NCI-H1436 treated with DMSO at 0.1 percent for 48 hours (cell line): ENCODE measurements around the gene GNB1.

Source experiments
- DNase-seq: peaks from one replicate; lab custom pipeline; 2025; lab: John Stamatoyannopoulos, UW

Gene GNB1

DNA sequence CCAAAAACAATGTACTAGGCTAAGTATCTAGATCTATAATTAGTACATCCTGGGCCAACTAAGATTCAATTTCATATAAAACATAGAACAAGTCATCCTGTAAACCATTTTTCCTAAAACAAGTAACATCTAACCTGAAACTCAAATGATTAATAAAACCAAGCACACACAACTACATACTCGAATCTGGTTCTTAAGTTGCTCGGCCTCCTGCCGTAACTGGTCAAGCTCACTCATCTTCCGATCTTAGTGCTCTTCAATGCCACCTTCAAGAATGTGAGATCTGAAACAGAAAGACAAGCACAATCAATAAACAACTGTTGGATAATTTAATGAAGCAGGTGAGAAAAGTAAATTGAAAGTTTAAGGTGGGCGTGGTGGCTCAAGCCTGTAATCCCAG, 65.7 kb downstream of the GNB1 start:
- DNase-seq: no peak

DNA sequence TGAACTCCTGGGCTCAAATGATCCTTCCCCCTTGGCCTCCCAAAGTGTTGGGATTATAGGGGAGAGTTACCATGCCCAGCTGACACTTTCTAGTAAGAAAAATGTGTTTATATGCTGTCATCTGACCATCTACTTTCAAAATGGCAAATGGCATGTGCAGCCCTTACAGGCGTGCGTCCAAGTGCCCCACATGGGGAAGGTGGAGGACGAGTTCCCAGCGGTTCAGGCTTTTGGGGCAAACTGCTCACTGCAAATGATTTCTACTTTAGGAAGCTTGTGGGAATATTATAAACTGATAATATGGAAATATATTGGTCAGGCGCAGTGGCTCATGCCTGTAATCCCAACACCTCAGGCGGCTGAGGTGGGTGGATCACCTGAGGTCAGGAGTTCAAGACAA, 71.1 kb downstream of the GNB1 start:
- DNase-seq: no peak

DNA sequence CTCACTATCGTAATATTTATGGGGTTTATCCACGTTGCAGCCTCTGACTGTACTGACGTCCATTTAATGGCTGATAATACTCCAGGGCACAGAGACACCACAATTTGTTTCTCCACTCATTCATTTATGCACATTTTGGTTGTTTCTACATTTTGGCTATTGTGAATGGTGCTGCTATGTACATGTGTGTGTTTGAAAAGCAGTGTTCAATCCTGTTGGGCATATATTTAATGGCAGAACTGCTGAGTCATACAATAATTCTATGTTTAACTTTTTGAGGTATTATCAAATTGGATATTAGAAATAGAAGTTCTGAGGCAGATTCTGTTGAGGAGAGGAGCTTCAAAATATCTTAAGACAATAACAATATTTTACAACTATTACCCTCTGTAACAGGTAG, 73.7 kb downstream of the GNB1 start:
- DNase-seq: no peak

DNA sequence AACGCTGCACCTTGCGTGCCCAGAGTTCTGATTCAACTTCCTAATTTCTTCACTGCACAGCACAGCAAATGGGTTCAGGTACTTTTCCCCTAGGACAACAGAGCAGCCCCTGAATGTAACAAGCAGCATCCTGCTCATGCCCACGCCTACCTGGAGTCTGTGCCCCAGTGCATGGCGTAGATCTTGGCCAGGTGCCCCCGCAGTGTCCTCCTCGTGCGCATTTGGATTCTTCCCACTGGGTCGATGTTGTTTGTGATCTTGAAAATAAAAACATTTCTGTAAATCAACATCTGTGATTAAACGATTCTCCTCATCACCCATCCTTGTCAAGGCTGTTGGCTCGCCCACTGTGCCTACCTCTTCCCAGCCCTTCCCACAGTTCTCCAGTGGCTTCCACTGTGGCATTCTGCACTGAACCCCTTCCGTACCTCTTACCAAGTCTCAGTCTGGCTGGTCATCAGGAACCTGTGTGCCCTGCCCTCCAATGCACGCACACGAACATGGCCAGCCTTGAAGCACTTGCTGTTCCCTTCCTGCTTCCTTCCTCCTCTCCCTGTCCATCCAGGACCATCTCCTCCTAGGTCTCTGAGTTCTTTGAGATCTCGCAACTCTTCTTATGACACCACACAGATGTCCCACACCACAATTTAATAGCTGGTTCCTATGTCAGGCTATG, 75.1 kb downstream of the GNB1 start:
- DNase-seq: no peak

DNA sequence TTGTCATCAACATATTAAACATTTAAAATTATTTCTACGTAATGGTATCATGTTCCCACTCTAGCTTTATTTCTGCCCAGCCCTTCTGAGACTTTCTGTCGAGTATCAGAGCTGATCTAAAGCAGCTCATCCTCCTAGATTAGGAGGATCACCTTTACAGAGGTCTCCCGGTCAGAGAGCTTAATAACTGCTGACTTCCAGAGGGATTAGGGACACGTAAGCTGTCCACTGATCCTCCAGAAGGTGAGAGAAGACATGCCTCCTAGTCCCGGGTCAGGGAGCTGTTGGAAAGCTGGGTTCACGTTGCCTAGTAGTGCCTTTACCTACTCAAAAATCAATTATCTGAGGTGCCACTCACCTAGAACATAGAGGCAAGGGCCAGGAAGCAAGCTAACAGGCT, 81.4 kb downstream of the GNB1 start:
- no peak for DNase-seq

DNA sequence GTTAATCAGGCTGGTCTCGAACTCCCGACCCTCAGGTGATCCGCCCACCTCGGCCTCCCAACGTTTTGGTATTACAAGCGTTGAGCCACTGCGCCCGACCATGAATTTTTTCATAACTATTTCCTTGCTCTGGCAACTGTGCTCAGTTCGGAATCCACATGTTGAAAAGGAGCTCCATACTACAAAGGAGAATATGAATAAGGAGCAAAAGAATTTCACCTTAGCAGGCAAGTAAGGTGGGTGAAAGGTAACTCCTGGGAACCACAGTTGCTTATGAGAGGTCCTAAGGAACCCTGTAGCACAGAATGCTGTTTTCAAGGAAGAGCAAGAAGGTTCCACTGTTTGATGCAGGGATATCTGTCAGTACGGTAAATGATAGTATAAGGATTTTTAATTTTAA, 82.7 kb downstream of the GNB1 start:
- DNase-seq: no peak

DNA sequence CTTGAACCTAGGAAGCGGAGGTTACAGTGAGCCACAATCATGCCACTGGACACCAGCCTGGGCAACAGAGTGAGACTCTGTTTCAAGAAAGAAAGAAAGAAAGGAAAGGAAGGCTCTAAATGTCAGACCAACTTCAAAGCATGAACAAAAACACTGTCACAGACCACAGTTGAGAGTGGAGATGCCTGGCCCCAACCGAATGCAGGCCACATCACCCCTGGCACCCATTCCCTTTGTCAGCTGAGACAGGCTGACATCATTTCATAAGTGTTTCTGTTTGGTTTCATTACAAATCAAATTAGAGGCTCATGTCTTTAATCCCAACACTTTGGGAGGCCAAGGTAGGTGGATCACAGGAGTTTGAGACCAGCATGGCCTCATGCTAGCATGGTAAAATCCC, 84.0 kb downstream of the GNB1 start:
- DNase-seq: no peak

DNA sequence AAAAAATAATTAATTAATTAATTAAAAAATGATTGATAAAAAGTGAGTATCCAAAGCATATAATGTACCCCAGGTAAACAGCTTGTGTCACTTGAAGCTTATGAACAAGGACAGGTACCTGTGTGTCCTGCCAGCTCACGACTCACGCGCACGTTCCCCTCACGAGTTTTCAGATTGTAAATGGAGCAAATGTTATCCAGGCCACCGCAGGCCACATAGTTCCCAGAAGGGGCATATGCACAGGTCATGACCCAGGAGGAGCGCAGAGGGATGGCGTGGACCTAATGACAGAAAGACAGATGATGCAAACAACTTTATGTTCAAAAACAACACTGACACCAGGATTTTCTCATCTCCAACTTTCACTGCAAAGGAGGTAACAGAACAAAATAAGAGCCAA, 86.6 kb downstream of the GNB1 start:
- DNase-seq: no peak

DNA sequence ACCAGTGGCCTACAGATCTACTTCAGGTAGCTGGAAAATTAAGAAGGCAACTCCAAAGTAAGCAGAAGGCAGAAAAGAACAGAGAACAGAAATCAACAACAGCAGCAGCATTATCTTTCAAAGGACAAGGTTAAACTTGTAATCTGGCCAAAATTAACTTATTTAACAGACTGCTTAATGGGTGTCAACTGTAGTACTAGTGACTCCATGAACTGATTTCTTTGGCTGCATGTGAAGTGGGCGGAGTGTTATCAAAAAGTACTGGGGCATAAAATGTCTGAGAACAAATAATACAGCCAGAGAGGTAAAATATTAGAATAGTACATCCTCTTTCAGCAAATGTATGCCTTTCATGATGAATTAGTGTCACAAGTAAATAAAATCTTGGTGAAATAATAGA, 88.0 kb downstream of the GNB1 start:
- DNase-seq: no peak

DNA sequence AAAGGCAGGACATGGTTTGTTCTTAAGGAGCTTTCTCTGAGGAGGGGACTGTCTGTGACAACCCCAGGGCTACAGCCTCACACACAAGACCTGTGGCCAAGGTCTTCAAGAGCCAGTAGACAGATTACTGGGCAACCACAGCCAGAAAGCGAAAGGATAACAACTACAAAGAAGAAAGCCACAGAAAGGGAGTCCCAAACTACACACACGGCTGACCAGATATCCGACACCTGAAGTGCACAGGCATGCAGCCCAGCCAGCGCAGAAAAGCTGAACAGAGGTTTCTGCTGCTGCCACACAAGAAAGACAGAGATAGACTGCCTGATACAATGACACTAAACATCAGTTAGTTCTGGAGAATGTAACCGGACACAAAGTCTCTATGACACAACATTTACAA, 91.2 kb downstream of the GNB1 start:
- DNase-seq: no peak

DNA sequence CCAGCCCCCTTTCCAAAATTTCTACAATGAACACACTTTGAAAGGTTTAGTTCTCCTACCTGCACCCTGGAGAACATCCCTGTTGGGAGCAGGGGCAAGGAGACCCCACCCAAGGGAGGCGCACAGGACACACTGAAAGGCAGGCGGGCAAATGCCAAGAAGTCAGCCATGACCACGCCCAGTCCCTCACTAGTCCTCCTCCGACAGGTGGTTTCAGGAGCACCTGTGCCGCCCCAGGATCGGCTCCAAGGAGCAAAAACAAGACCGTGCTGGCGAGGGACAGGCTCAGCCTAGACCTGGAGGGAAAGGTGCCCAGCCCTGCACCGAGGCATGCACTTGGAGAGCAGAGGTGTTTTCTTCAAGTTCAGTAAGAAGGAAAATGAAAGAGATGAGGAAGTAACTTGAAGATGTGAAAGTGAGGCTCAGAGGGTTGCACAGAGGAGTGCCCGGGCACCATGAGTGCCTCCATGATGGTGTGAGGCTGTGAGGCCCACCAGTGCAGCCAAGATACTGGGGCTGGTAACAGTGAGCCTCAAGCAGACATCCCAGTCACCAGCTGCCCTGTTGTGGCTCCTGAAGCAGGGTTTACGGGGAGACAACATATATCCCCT, 93.1 kb downstream of the GNB1 start:
- no peak for DNase-seq

DNA sequence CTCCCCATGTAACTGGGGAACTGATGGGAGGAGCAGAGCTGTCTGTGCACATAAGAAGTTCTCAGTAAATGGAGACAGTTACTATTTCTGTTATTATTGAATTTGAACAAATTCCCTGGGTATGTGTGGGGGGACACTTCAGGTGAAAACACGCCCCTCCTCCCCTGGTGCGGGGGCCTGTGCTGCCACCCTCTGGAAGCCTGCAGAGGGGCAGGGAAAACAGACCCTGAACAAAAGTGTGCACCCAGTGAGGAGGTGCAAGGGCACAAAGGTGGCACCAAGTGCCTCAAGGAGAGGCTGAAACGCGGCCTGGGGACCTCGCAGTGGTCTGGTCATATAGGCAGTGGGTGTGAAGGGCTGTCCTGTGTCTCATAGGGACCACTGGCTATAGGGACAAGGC, 94.4 kb downstream of the GNB1 start:
- no peak for DNase-seq

DNA sequence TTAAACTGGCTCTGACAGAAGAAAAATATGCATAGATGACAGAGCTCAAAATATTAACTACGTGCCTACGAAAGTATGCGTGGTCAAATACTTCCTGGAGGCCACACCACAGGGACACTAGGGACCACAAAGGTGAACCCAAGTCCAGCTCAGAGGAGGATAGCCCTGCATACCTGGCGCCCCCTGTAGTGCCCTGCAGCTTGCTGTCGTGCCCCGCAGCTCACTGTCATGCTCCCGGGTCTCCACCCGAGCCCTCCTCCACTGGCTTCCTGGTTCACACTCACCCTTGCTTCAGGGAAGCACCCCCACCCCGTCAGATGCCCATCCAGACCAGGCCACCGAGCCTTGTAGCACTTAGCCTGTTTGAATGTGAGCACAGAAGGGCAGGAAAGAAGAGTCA, 95.9 kb downstream of the GNB1 start:
- no peak for DNase-seq

DNA sequence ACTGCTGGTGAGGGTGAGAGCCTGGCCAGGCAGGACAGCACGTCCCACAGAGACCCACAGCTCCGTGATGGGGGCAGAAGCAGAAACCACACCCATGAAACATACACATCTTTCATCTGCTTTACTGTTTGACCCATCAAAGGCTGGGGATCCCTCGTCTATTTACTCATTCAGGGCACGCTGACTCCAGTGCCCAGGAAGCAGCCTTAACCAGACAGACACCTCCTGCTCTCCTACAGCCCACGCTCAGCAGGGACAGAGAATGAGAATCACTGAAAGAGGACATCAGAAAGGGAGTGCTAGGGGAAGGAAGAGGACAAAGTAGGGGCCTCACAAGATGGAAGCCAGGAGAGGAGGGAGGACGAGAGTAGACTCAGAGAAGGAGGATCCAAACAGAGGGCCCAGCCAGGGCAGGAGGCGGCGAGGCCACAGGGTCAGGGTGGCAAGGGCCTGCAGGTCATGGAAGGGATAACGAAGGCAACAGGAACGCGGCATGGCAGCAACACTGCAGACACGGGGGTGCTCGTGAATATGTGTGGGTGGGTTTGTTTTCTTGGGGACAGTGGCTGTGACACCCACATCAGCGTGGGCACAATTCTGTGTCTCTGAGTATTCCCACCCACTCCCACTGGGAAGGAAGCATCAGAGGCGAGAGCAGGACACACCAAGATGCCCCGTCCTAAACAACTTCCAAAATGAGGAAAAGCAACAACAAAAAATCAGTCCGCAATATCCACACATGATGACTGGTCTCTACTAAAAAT, 97.2 kb downstream of the GNB1 start:
- DNase-seq: no peak

DNA sequence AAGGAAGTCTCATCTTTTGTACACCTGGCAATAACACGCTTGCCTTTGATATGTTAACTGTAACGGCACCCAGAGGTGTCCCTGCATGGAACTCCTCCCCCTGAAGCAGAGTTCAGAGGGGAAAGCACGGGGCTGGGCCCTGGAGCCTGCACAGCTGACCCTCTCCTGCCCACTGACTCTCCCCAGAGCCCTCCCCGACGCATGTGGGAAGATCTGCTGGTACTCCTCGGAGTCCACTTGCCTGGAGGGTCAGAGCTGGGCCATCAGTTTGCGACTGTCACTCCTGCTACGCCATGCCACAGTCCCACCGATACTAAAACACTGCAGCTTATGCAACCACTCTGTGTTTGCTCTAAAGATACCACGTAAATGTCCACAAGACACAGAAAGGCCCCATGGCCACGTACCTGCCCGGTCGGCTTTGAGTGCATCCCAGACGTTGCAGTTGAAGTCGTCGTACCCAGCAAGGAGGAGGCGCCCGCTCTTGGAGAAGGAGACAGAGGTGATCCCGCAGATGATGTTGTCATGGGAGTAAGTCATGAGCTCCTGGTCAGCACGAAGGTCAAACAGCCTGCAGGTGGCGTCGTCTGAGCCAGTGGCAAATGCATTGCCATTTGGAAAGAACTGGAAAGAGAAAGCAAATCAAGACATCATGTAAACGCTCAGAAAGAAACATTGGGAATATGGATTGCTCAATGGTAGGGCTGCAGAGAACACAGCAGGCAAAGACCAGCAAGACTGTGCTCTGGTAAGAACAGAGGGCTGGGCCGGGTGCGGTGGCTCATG, 102.0 kb downstream of the GNB1 start:
- no peak for DNase-seq

DNA sequence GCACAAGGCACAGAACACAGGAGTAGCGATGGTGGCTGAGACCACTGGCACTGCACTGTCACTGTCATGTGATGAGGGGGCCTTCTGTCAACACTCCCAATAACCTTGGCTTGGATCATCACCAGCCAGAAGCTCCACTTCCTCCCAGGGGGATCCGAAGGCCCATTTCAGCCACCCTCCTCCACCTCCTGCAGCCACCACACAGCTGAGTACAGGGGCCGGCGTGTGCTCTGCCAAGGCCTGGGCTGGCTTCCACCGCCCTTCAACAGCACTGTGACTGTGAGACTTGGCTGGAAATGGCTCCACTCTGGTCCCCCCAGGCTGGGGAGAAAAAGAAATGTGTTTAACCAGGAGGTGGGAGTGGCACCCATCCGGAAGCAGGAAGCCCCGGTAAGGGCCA, 102.8 kb downstream of the GNB1 start:
- no peak for DNase-seq

DNA sequence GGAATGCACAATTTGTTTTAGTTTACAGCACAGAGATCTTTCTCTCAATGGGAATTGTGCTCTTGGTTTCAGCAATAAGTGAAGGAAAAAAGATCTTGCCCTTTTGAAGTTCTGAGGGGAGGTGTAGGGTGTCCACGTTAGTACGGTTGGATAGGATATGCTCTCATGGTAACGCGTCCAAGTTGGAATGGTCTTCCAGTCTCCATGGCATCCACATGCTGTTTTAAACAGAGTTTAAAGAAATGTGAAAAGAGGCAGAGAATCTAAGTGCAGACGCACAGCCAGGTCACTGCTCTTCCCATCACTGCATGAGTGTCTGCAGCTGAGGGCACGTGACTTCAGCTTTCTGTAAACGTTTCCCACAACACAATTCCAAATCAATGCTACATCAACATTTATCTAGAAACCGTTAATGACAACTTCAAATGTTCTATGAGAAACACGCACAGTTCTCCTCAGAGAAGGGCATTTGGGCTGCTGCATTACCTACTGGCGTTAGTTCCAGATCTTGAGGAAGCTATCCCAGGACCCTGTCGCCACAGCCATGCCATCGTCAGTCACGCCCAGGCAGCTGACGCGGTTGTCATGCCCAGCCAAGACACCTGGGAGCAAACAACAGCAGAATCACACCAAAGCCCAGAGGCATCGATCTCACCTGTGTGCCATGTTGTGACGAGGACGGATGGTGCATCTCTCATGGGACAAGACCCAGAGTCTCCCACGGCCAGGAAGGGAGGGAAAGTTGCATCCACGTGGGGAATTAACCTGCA, 103.9 kb downstream of the GNB1 start:
- DNase-seq: no peak

DNA sequence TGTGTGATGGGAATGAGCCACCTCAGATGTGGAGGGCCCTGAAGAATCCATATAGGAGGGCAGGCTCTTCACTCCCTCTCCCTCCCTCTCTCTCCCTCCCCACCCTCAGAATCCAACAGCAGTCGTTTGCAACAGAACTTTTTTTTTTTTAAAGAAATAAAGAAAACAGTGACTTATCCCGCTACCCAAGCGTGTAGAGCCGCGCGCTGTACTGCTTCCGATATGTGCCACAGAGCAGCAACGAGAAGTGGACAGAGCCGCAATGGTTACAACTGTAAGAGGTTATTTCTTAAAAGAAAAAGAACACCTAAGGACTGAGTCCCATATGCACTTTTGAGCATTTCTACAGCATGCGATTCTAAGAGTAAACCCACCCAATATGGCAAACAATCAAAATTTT, 105.2 kb downstream of the GNB1 start:
- no peak for DNase-seq

DNA sequence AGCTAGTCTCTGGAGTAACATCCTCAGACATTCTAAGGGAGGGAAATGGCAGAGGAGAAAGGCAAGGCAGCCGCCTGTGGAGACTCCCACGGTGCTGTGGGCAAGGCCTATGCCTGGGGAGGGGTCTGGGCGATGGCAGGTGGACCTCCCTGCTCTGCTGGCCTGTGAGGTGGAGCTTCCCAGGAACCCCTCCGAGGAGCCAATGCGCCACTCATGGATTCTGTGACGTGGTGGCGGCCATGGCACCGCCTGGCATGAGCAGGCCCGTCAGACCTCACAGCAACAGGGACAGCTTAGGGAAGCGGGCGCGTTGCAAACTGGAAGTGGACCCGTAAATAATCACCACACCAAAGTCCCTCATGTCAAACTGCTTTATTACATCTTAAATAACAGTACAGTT, 106.0 kb downstream of the GNB1 start:
- no peak for DNase-seq

DNA sequence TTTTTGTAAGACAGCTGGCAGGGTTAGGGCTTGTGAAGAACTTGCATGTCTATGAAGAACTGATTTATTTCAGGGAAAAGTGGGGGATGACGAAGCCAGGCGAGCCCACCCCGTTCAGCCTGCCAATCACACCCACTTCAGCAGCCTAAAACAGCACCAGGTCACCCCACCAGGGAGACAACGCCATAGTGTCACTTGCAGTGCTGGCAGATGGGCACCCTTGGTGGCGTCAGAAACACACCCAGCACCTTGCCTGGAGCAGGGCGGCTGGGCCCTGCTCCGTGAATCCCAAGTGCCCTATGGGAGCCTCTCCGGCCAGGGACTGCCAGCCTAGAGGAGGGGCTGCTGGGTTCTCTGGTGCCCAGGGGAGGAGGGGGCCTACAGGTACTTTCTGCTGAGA, 107.6 kb downstream of the GNB1 start:
- no peak for DNase-seq

DNA sequence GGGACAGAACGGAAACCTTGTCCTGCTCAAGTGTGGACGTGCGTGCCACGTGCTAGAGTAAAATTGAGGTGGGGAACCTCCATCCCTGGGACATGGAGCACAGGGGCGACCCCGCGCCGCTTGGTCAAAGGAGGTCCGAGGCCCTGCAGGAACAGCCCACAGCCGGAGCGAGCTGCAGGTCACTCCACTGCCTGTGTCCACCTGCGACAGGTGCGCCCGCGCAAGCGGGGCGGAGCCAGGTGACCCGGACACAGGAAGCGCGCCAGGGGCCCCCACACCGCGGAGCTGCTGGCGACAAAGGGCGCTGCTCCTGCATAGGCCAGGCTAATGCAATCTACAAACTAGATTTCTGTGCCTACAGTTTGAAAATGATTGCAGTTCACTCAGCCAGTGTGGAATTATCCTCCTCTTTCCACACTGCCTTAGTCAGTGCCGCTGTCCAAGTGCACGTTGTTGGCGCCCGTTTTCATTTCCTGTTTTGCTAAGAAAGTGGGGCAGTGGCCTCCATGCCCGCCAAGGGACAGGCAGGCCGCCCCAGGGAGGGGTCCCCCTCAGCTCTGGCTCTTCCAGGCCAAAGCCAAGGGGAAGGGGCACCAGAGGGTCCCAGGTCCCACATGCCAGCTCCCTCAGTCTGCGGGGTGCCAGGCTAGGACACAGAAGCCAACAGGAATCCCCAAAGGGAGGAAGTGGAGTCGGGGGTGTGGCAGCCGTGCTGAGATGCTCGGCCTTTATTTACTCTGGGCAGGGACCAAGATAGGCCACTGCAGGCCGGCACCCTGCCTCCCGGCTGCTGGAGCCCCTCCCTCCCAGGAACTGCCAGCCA, 108.3 kb downstream of the GNB1 start:
- DNase-seq: no peak
